Measurements from ENCODE around the gene RAB3IL1.
A peak's percentile ranks its signal among the peaks of the same experiment; 100 is the strongest.

RAB3IL1 gene

GRCh38 chr11:61919705-61920631 is 2.6 kb upstream of the RAB3IL1 start:
- DNase-seq (ENCODE audit: low spot score), result peak; percentile 42

DNA sequence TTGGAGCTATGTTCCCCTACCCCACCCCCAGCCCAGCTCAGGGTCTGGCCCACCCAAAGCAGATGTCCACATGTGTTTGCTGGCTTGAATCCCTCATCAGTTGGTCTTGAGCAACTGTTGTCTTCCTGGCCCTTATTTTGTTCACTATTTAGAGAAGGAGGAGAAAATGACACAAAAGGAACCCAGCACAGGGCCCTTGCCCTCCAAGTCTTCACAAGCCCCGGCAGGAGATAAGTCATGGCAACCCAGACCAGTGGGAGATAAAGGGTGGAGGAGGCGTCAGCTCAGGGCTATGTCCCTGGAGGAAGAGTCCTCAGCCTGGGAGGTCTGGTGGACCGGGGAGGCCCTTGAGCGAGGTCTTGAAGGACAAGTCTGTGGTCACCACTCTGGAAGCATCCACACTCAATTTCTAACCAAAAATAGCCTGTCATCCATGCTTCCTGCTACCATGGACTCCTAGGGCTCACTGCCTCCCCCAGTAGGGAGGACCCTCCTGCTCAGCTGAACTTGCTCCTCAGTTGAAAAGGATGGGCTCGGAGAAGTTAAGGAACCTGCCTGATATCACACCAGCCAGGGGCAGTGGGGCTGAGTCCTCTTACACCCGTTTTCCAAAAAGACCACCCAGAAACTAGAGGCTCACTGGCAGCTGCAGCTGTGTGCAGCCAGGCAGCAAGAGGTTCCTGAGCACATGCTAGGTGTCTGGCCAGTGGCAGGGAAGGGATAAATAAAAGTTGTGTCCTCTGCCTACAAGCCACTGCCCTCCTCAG is 1.8 kb upstream of the RAB3IL1 start:
- DNase-seq (ENCODE audit: low spot score), result peak; percentile 13

DNA sequence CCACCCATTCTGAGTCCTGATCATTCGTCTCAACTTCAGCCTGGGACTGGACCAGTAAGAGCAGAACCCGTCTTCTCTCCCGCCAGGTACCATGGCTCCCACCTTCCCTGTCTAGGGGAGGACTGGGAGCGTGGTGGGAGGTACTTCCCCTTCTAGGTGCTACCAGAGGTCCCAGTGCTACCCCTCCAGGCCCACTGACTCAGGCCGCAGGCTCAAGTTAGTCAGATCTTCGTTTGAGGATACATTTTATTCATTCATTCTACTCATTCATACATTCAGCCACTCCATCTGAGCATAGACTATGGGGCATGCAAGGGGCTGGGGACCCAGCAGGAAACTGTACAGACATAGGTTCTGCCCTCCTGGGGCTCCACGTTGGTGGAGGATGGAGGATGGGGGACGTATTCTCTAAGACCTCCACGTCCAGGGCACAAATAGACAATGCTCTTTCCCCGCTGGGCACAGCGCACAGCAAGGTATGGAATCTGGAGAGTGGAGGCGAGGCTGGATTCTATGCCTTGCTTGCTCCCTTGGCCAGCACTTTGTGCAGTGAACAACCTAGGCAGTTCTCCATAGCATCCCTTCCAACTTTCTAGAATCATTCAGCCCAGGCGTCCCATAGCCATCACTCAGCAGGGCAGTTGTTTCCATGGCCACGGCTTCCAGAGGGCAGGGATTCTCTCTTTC is 1.0 kb upstream of the RAB3IL1 start:
- peak; percentile 16 for DNase-seq (ENCODE audit: low spot score)

GRCh38 chr11:61916737-61917333 is 531 bp downstream of the RAB3IL1 start:
- peak; percentile 59 for DNase-seq (ENCODE audit: low spot score)

- DNase-seq (ENCODE audit: low spot score), result peak; percentile 35
These were observed 2.7 kb downstream of the RAB3IL1 start for GRCh38 chr11:61914471-61915171.

DNA sequence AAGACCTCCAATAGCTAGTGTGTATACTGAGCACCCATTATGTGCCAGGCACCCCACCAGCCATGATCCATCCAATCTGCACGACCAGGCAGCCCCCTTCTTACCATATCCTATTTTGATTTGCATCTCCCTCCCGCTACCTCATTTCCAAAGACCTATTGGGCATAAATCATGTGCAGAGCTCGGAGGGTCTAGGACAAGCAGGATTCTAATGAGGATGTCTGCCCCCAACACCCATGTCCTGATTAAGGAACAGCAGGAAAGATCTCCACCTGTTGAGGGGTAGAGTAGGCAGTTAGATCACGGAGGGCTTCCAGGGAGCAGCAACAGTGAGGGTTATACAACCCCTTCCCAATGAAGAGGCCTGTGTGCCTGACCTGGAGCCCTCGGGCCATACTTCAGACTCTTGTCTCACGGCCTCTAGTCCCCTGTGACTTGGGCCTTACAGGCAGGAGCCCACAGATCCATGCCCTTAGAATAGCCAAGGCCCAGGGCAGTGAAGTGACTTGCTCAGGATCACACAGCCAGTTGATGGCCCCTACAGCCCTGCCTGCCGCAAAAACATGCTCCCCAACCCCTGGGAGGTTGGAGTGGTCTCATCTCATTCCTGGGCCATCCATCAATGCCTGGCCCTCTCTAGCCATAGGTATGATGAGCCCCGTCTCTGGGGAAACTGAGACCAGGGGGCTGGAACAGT is 3.5 kb downstream of the RAB3IL1 start:
- DNase-seq (ENCODE audit: low spot score), result peak; percentile 17

DNA sequence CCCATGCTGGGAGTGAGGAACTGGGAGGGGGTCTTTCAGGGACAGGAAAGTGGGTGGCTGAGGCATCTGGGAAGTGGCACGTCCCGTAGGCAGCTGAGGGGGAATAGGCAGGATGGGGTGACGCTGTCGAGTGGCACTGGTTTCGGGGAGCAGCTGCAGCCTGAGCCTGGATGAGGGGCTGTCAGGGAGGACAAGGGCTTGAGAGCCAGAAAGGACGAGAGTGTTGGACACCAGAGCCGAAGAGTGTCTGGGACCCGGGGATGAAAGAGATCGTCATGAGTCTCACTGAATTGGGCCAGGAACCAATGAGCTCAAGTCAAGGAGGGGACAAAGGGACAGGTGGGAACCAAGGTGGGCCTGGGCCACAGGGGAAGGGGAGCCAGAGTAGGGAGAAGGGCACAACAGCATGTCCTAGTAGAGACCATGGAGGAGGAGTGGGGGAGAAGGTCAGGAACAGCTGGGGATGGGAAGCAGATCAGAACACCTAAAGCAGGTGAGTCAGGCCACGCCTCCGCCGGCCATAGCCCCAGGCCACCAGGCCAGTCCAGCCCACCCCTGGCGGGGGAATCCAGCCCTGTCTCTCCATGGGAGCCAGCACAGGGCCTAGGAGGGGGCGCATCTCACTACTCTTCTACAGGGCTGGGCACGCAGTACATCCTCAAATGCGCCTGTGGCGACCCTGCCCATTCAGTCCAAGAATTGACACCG is 4.2 kb downstream of the RAB3IL1 start:
- peak; percentile 15 for DNase-seq (ENCODE audit: low spot score)

DNA sequence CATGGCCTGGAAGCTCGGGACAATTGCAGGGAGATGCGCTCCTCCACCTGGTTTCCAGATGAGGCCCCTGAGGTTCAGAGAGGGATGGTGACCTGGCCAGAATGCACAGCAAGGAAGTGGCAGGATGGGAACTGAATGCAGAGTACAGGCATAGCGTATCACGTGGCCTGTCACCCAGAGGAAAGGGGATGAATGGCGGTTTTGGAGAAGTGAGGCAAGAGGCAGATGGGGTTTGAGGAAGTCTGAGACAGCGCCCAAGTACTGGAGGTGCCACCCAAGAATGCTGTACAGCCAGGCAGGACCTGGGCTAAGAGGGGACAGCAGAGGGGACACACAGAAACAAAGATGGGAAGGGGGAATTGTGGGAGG is 4.9 kb downstream of the RAB3IL1 start:
- peak; percentile 12 for DNase-seq (ENCODE audit: low spot score)

GRCh38 chr11:61911701-61912529 is 5.5 kb downstream of the RAB3IL1 start:
- no peak for DNase-seq (ENCODE audit: low spot score)

- no peak for DNase-seq (ENCODE audit: low spot score)
These were observed 6.2 kb downstream of the RAB3IL1 start for GRCh38 chr11:61911128-61911700.

DNA sequence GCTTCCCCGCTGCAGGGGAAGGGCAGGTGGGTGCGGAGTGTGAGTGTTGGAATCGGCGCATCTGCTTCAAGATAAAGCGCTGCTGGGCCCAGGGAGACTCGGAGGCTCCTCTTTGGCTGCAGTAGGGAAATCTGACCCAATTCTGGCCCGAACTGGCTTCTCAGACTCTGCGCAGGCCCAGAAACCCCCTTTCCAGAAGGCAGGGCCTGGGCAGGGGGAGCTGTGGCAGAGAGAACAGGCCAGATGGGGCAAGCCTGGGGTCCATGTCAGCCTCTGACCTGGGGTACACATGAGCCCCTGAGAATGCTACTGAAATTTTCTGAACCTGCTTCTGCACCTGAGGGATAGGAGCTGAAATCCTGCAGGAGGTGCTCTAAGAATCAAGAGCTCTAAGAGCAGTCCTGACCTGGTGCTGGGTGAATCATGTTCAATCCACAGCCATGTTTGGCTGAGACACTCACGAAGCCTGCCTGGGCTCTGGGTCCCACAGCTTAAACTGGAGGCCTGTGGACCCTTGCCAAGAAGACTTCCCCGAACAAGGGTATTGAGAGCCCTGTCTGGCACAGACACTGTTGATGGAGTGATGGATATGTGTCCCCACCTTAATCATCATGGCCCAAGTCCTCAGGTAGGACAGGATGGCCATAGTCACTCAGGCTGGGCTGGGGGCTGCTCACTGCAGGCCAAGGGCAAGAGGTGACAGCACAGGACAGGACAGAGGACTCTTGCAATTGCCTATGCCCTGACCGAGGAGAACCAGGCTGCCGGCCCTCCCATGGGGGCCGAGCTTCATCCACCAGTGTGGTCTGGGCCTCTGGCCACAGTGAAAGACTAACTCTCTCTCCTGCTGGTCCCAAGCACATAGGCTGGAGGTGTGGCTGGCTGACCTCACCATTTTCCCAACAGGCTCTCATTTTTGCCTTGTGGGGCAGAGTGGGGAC is 6.9 kb downstream of the RAB3IL1 start:
- no peak for DNase-seq (ENCODE audit: low spot score)

GRCh38 chr11:61908730-61909316 is 8.5 kb downstream of the RAB3IL1 start:
- no peak for DNase-seq (ENCODE audit: low spot score)

- no peak for DNase-seq (ENCODE audit: low spot score)
These were observed 9.3 kb downstream of the RAB3IL1 start for GRCh38 chr11:61907871-61908729.

GRCh38 chr11:61907282-61907681 is 10.1 kb downstream of the RAB3IL1 start:
- no peak for DNase-seq (ENCODE audit: low spot score)

DNA sequence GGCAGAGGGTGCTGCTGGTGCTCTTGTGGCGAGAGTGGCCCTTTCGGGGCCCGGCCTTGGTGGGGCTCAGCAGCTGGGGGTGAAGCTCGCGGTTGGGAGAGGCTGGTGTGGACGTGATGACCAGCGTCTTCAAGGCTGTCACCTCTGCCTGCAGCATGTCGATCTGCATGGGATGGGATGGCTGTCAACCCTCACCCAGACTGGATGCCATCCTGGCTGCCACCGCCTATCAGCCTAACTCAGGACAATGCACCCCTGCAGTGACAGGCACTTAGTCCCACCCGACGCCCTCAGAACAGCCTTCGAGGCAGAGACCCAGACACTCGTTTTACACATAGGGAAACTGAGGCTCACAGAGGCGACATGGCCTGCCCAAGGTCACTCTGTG is 10.8 kb downstream of the RAB3IL1 start:
- DNase-seq (ENCODE audit: low spot score), result no peak

DNA sequence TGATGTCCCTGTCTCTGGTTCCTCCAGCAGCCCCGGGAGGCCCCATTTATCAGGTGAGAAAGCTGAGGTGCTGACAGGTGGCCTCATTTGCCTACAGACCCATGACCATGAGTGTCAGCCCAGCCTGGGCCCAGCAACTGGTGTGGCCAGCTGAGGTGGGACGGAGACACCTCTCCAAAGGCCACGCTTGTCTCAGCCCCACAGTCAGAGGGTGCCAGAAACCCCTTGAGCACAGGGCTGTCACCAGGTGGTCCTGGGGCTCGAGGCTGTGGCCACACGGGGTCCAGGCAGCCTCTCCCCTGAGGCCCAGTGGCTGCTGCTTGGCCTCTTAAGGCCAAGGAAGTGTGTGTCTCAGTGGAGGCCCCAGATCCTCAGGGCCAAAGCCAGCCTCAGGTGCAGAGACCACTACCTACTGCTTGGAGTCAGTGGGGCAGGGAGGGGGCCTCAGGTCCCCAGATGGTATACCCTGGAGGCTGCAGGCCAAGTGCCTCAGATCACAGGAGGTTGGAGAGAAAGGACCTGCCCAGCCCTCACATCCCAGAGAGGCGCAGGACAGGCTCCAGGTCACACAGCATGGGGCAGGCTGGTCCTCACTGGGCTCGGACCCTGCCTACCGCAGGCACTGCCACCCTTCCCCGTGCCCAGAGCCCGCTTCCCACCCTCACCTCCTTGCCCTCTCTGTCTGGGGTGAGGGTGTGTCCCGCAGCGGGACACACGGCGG is 11.4 kb downstream of the RAB3IL1 start:
- DNase-seq (ENCODE audit: low spot score), result no peak

Data from HuH-7 (cell line).